Esophagus muscularis mucosa (tissue), 4 donors: Measurements from ENCODE around the gene OTUD7B. TPM values are rescaled to one million over a fixed set of nuclear protein-coding genes. Genes with fewer than 3 reads are reported as not detected.
A peak's percentile ranks its signal among the peaks of the same experiment; 100 is the strongest.
"Not testable (repeated sequence)": the region's sequence is repeated elsewhere in the genome, so short reads cannot be mapped to it uniquely, and the experiment has no call there.

ENCODE experiments used
- DNase-seq: peaks from one replicate; pipeline ENCODE4 v3.0.0-alpha.2; 2017; ENCODE audit errors: extremely low spot score
- H3K27ac ChIP-seq, 4 donors: fragments of 200-600 bp; sonication (generic); replicated peaks in 1 of 4; 1 replicate in 3 of 4; 2 replicates in 1 of 4; pipeline ENCODE4 v1.5.1; 2016 to 2019; ENCODE audit warnings: mild to moderate bottlenecking in 1 of 4
- H3K27me3 ChIP-seq, 4 donors: fragments of 200-600 bp; sonication (generic); one replicate each; pipeline versions ENCODE4 v1.5.1 to v1.6.0; 2016 to 2019
- H3K36me3 ChIP-seq, 4 donors: fragments of 200-600 bp; sonication (generic); one replicate each; pipeline ENCODE4 v1.5.1; 2016 to 2019
- H3K4me1 ChIP-seq, 4 donors: fragments of 200-600 bp; sonication (generic); one replicate each; pipeline ENCODE4 v1.5.1; 2016 to 2019
- H3K4me3 ChIP-seq, 4 donors: fragments of 200-600 bp; sonication (generic); 1 replicate in 2 of 4; 2 replicates in 2 of 4; pipeline ENCODE4 v1.5.1; 2016 to 2019; ENCODE audit warnings: mild to moderate bottlenecking in 4 of 4, moderate library complexity in 1 of 4
- H3K9me3 ChIP-seq, 4 donors: fragments of 200-600 bp; sonication (generic); 1 replicate in 3 of 4; 2 replicates in 1 of 4; pipeline ENCODE4 v1.5.1; 2016 to 2019
- EP300 ChIP-seq: sonication (generic); formaldehyde crosslinking; IDR thresholded peaks from one replicate; pipeline ENCODE4 v1.6.1; 2017; ENCODE audit warnings: antibody characterized with exemption
- POLR2A ChIP-seq: fragments of 450-650 bp; IDR thresholded peaks from one replicate; pipeline ENCODE4 v1.6.1; 2017; ENCODE audit warnings: antibody characterized with exemption, moderate library complexity, mild to moderate bottlenecking, low read depth
- POLR2AphosphoS5 ChIP-seq, 2 donors: sonication (generic); formaldehyde crosslinking; IDR thresholded peaks; one replicate each; pipeline ENCODE4 v1.6.1; 2017; ENCODE audit warnings: antibody characterized with exemption in 2 of 2
- WGBS: methylation state at CpG from one replicate; pipeline ENCODE4 v1.1.5; 2018; 5-methylcytosine and 5-hydroxymethylcytosine counted together
- intact Hi-C: fragments of 100-400 bp; cut with DNase I; formaldehyde crosslinking; loops from one replicate; pipeline ENCODE4 v1.15.1; 2023
- total RNA-seq, 4 donors: library from RNA; depleted of rRNA; stranded (reverse); fragments of >200 nt; gene quantifications; one replicate each; pipeline versions ENCODE4 v1.1.0 to v1.2.1, GENCODE V29; 2016
- TF ChIP-seq, protein P1 (sequence below), 3 experiments: fragments of 200-600 bp in 2 of 3; fragments of 450-650 bp in 1 of 3; sonication (generic) in 2 of 3; IDR thresholded peaks; one replicate each; pipeline ENCODE4 v1.5.1; 2017 to 2019; ENCODE audit warnings: antibody characterized with exemption in 3 of 3, mild to moderate bottlenecking in 2 of 3, moderate library complexity in 1 of 3

OTUD7B gene
- total RNA-seq, 4 donors from 2014 or later, result 23.7 to 41.1 (median 30.4) TPM

DNA sequence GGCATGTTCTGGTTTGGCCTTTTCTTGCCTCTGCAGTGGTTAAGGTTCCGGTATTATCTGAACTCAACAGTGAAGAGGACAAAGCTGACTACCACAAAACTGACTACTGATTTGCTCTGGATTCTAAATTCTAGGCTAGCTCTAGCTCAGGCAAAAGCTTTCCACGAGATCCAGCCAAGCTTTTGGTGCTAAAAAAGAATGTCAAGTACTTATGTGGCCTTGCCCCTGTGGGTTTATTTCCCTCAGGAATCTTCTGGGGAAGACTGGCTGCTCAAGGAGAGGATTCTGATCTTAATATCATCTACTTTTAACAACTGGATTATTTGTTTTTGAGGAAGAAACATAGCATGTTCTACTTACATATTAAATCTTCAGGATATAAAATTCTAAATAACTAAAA, 47.8 kb downstream of the OTUD7B start:
- intact Hi-C loops, result loop anchor here (2.0 to 5.0 kb wide), 3 partner anchors 88 to 225 kb away; no protein-coding TSS in a partner anchor
- Histone ChIP-seq H3K4me1 (peaks cover 7 to 30% (median 20%) of the 10 kb centered on the region in 4 donors), H3K36me3 (peaks cover 38 to 87% (median 73%) of the 10 kb centered on the region in 4 donors), H3K27me3 (no peaks in the 10 kb centered on the region), H3K4me3 (no peak overlapping the region), H3K9me3 (no peaks in the 10 kb centered on the region), H3K27ac (peak overlapping the region; percentile 25 to 72 (median 47))
- WGBS, result 75% methylated on average over 2 of the region's 2 CpGs
- TF ChIP-seq POLR2AphosphoS5 (IDR thresholded peaks at IDR 0.05) (no peak), POLR2A (no peak), EP300 (no peak)
- TF ChIP-seq, protein P1, sequence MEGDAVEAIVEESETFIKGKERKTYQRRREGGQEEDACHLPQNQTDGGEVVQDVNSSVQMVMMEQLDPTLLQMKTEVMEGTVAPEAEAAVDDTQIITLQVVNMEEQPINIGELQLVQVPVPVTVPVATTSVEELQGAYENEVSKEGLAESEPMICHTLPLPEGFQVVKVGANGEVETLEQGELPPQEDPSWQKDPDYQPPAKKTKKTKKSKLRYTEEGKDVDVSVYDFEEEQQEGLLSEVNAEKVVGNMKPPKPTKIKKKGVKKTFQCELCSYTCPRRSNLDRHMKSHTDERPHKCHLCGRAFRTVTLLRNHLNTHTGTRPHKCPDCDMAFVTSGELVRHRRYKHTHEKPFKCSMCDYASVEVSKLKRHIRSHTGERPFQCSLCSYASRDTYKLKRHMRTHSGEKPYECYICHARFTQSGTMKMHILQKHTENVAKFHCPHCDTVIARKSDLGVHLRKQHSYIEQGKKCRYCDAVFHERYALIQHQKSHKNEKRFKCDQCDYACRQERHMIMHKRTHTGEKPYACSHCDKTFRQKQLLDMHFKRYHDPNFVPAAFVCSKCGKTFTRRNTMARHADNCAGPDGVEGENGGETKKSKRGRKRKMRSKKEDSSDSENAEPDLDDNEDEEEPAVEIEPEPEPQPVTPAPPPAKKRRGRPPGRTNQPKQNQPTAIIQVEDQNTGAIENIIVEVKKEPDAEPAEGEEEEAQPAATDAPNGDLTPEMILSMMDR (IDR thresholded peaks at IDR 0.05), result no peak
- DNase-seq, result no peak

- no peak overlapping the region for H3K4me3 ChIP-seq
- TF ChIP-seq POLR2A (no peak), POLR2AphosphoS5 (IDR thresholded peaks at IDR 0.05) (peak; percentile 6 to 7), EP300 (no peak)
- TF ChIP-seq, protein P1 (IDR thresholded peaks at IDR 0.05), result peak; percentile 80 to 88 (median 84)
- peaks cover 40 to 87% (median 74%) of the 10 kb centered on the region in 4 donors for H3K36me3 ChIP-seq
- intact Hi-C loops, result loop anchor here (2.0 to 5.0 kb wide), 3 partner anchors 89 to 225 kb away; no protein-coding TSS in a partner anchor
- no peaks in the 10 kb centered on the region for H3K27me3 ChIP-seq
- WGBS, result 16% methylated on average over 3 of the region's 3 CpGs
- peak overlapping the region; percentile 25 to 72 (median 47) for H3K27ac ChIP-seq
- H3K9me3 ChIP-seq, result no peaks in the 10 kb centered on the region
- H3K4me1 ChIP-seq, result peaks cover 7 to 27% (median 19%) of the 10 kb centered on the region in 4 donors
- DNase-seq, result no peak
Observed at GRCh38 chr1:149962039-149962647, 48.4 kb downstream of the OTUD7B start.

DNA sequence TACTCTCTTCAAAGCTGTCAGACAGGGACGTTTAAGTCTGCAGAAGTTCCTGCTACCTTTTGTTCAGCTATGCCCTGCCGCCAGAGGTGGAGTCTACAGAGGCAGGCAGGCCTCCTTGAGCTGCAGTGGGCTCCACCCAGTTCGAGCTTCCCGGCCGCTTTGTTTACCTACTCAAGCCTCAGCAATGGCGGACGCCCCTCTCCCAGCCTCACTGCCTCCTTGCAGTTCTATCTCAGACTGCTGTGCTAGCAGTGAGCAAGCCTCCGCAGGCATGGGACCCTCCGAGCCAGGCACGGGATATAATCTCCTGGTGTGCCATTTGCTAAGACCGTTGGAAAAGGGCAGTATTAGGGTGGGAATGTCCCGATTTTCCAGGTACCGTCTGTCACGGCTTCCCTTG, 53.0 kb downstream of the OTUD7B start:
- intact Hi-C loops, H3K27me3 ChIP-seq, H3K4me3 ChIP-seq, DNase-seq, H3K27ac ChIP-seq, H3K9me3 ChIP-seq: not testable (repeated sequence)
- Histone ChIP-seq H3K36me3 (peaks cover 19 to 62% (median 41%) of the 10 kb centered on the region in 4 donors), H3K4me1 (peaks cover 0 to 11% (median 8%) of the 10 kb centered on the region in 4 donors)
- WGBS, result 98% methylated on average over 9 of the region's 14 CpGs

GRCh38 chr1:149949911-149950310, 60.6 kb downstream of the OTUD7B start:
- DNase-seq, result no peak
- no peak for TF ChIP-seq EP300
- Histone ChIP-seq H3K4me3 (no peak overlapping the region), H3K27me3 (no peaks in the 10 kb centered on the region), H3K9me3 (no peaks in the 10 kb centered on the region), H3K36me3 (peaks cover 43 to 68% (median 58%) of the 10 kb centered on the region in 4 donors), H3K27ac (no peak overlapping the region), H3K4me1 (no peaks in the 10 kb centered on the region)
- 81% methylated on average over 6 of the region's 6 CpGs for WGBS
- intact Hi-C loops, result no loop called here

DNA sequence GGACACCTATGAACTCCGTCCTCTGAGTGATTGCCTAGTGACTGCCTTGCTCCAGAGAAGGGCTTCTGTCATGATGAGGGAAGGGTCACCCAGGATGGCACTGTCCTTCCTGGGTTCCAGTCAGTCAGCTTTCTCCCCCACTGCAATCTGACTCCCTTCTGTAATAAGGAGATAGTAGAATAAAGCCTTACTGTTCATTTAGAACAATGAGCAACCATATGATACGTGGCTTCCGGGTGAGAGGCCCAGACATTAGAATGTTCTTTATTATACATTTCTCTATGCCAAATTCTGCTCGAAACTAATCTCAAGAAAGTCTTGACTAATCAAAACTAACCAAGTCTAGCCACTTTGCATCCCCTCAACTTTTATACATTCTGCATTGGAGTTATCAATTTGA, 65.3 kb downstream of the OTUD7B start:
- intact Hi-C loops, result no loop called here
- Histone ChIP-seq H3K27me3 (no peaks in the 10 kb centered on the region), H3K4me1 (peaks cover 0 to 11% (median 5%) of the 10 kb centered on the region in 4 donors), H3K36me3 (peaks cover 43 to 72% (median 69%) of the 10 kb centered on the region in 4 donors), H3K4me3 (no peak overlapping the region), H3K27ac (no peak overlapping the region), H3K9me3 (no peaks in the 10 kb centered on the region)
- WGBS, result 93% methylated on average over 4 of the region's 4 CpGs
- no peak for DNase-seq
- no peak for TF ChIP-seq EP300

DNA sequence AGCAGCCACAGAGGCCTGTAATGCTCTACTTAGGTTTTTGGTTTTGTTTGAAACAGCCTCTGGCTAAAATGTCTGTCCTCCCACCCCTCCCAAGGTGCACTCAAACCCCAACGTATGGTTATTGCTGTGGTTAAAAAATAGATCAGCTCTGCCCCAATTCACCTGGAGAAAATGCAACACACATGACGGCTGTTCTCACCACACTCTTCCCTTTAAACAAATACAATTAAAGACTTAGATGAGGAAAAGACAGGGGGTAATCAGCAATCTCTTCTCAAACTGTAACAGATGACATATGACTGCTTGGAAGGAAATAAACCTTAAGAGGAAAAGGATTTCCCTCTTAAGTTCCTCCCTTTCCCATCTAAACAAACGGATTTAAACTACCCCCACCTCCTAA, 67.6 kb downstream of the OTUD7B start:
- Histone ChIP-seq H3K36me3 (peaks cover 25 to 49% (median 46%) of the 10 kb centered on the region in 4 donors), H3K27me3 (no peaks in the 10 kb centered on the region), H3K9me3 (no peaks in the 10 kb centered on the region), H3K27ac (peak overlapping the region in 3 of 4 donors; percentile 15 to 52 (median 16)), H3K4me3 (no peak overlapping the region), H3K4me1 (peaks cover 17 to 34% (median 26%) of the 10 kb centered on the region in 4 donors)
- DNase-seq, result no peak
- intact Hi-C loops, result no loop called here
- TF ChIP-seq, protein P1 (IDR thresholded peaks at IDR 0.05), result no peak
- no peak for TF ChIP-seq EP300
- no peak for TF ChIP-seq POLR2A
- TF ChIP-seq POLR2AphosphoS5 (IDR thresholded peaks at IDR 0.05), result no peak
- 54% methylated on average over 3 of the region's 3 CpGs for whole genome bisulfite sequencing
